HepG2 (cell line): ENCODE data around the gene RAD18. TPM values are rescaled to one million over a fixed set of nuclear protein-coding genes. Genes with fewer than 3 reads are reported as not detected.

Source experiments
- ATAC-seq: fragments of 200-7000 bp; cut with Tn5 transposase; 3 replicates; pipeline ENCODE4 v1.9.1; 2020; ENCODE audit warnings: mild to moderate bottlenecking, moderate library complexity
- BruUV-seq: library from RNA; stranded (reverse); fragments of 400-500 nt; replicated peaks from 2 replicates; lab custom pipeline; 2021; lab: Mats Ljungman, UMichigan
- CTCF ChIA-PET: fragments of 300-600 bp; formaldehyde crosslinking; extraction: SDS; loops from one replicate; lab custom pipeline; 2021; ENCODE audit warnings: low total read pairs, inconsistent platforms, low intra/inter-chr PET ratio; lab: Yijun Ruan, JAX
- POLR2A ChIA-PET: fragments of 350-600 bp; sonication (Branson Sonifier 250); formaldehyde crosslinking; loops from one replicate; lab custom pipeline; 2020; ENCODE audit warnings: antibody characterized with exemption, inconsistent platforms; lab: Yijun Ruan, JAX
- DNase-seq: peaks from one replicate; pipeline ENCODE4 v3.0.0-alpha.2; 2015; ENCODE audit warnings: low spot score
- FAIRE-seq: peaks from 3 replicates; lab custom pipeline; 2011; peaks lifted over from hg19 to GRCh38; lab: Jason Lieb, UNC
- H2AFZ ChIP-seq: one replicate; pipeline ENCODE4 v1.6.1; 2011; ENCODE audit warnings: low read length, inconsistent platforms
- H3K27ac ChIP-seq: fragments of 300-600 bp; 3 replicates; pipeline ENCODE4 v1.8.0; 2011; ENCODE audit warnings: mixed run types, mild to moderate bottlenecking, mixed read lengths, low read length, inconsistent platforms; ENCODE audit not compliant: insufficient read depth; ENCODE audit errors: extremely low read length
- H3K27me3 ChIP-seq, 2 experiments: fragments of 200-600 bp in 1 of 2; 2 replicates in 1 of 2; 3 replicates in 1 of 2; pipeline versions ENCODE4 v1.6.0 to v1.8.0; 2011; ENCODE audit warnings: low read length in 2 of 2, mild to moderate bottlenecking in 2 of 2, moderate library complexity in 2 of 2, inconsistent platforms in 1 of 2; ENCODE audit not compliant: insufficient read depth in 2 of 2, control insufficient read depth in 1 of 2
- H3K36me3 ChIP-seq, 2 experiments: fragments of 200-600 bp in 1 of 2; replicated peaks in 1 of 2; 2 replicates in 1 of 2; 3 replicates in 1 of 2; pipeline versions ENCODE4 v1.5.1 to v1.8.0; 2011; ENCODE audit warnings: low read length in 2 of 2, inconsistent platforms in 1 of 2; ENCODE audit not compliant: insufficient read depth in 2 of 2, control insufficient read depth in 1 of 2
- H3K4me1 ChIP-seq: 2 replicates; pipeline ENCODE4 v1.5.1; 2012; ENCODE audit warnings: low read length, inconsistent platforms; ENCODE audit not compliant: insufficient read depth
- H3K4me2 ChIP-seq: 2 replicates; pipeline ENCODE4 v1.6.0; 2011; ENCODE audit warnings: low read depth, low read length, inconsistent platforms
- H3K4me3 ChIP-seq, 3 experiments: fragments of 200-600 bp in 1 of 3; sonication (generic), shearing (Covaris generic) in 1 of 3; replicated peaks in 1 of 3; 2 replicates each; pipeline ENCODE4 v1.5.1; 2011 to 2016; ENCODE audit warnings: low read length in 3 of 3, inconsistent platforms in 2 of 3, low read depth in 2 of 3, mild to moderate bottlenecking in 2 of 3, control low read depth in 1 of 3, mixed read lengths in 1 of 3; ENCODE audit not compliant: insufficient read depth in 1 of 3
- H3K79me2 ChIP-seq: one replicate; pipeline ENCODE4 v1.6.1; 2011; ENCODE audit warnings: low read length, inconsistent platforms; ENCODE audit not compliant: insufficient read depth
- H3K9ac ChIP-seq: 2 replicates; pipeline ENCODE4 v1.6.0; 2011; ENCODE audit warnings: mild to moderate bottlenecking, low read depth, low read length, inconsistent platforms; ENCODE audit not compliant: insufficient read depth
- H3K9me3 ChIP-seq: 2 replicates; pipeline ENCODE4 v1.5.1; 2012; ENCODE audit warnings: mild to moderate bottlenecking, low read length
- H4K20me1 ChIP-seq: 2 replicates; pipeline ENCODE4 v1.6.0; 2011; ENCODE audit warnings: inconsistent platforms, mild to moderate bottlenecking, low read length, moderate library complexity; ENCODE audit not compliant: insufficient read depth
- GFI1 ChIP-seq: sonication (generic); formaldehyde crosslinking; IDR thresholded peaks from 2 replicates; pipeline ENCODE4 v1.5.0; 2020; ENCODE audit warnings: missing genetic modification reagents, mild to moderate bottlenecking, borderline replicate concordance
- MEF2D ChIP-seq: sonication (generic); formaldehyde crosslinking; IDR thresholded peaks from 2 replicates; pipeline ENCODE4 v1.5.1; 2020; ENCODE audit warnings: mild to moderate bottlenecking, missing genetic modification reagents
- NFATC3 ChIP-seq: sonication (generic); formaldehyde crosslinking; IDR thresholded peaks from 2 replicates; pipeline ENCODE4 v1.5.1; 2020; ENCODE audit warnings: mild to moderate bottlenecking, missing genetic modification reagents
- RBFOX2 ChIP-seq: fragments of 200-400 bp; formaldehyde crosslinking; IDR thresholded peaks from 2 replicates; pipeline ENCODE4 v1.6.1; 2017; ENCODE audit warnings: low read depth, mild to moderate bottlenecking, low read length
- SP2 ChIP-seq: sonication (generic); formaldehyde crosslinking; IDR thresholded peaks from 2 replicates; pipeline ENCODE4 v1.5.1; 2020; ENCODE audit warnings: mild to moderate bottlenecking, missing genetic modification reagents
- TRIM24 ChIP-seq: sonication (generic); formaldehyde crosslinking; IDR thresholded peaks from 2 replicates; pipeline ENCODE4 v1.8.0; 2022; ENCODE audit warnings: mild to moderate bottlenecking, missing genetic modification reagents
- ZKSCAN5 ChIP-seq: sonication (generic); formaldehyde crosslinking; IDR thresholded peaks from 2 replicates; pipeline ENCODE4 v1.5.1; 2020; ENCODE audit warnings: mild to moderate bottlenecking, missing genetic modification reagents
- ZNF10 ChIP-seq: sonication (generic); formaldehyde crosslinking; IDR thresholded peaks from 2 replicates; pipeline ENCODE4 v1.4.0; 2020; ENCODE audit warnings: mild to moderate bottlenecking, low read depth, missing genetic modification reagents, borderline replicate concordance
- ZNF20 ChIP-seq: sonication (generic); formaldehyde crosslinking; IDR thresholded peaks from 2 replicates; pipeline ENCODE4 v1.4.0; 2020; ENCODE audit warnings: mild to moderate bottlenecking, moderate library complexity, missing genetic modification reagents
- ZNF501 ChIP-seq: sonication (generic); formaldehyde crosslinking; IDR thresholded peaks from 2 replicates; pipeline ENCODE4 v1.5.1; 2020; ENCODE audit warnings: mild to moderate bottlenecking, moderate library complexity, missing genetic modification reagents
- ZNF547 ChIP-seq: sonication (generic); formaldehyde crosslinking; IDR thresholded peaks from 2 replicates; pipeline ENCODE4 v1.5.1; 2020; ENCODE audit warnings: mild to moderate bottlenecking, missing genetic modification reagents
- ZNF614 ChIP-seq: IDR thresholded peaks from 2 replicates; pipeline ENCODE4 v1.6.1; 2018; ENCODE audit warnings: missing biosample characterization, missing genetic modification reagents, inconsistent platforms, borderline replicate concordance
- WGBS: methylation state at CpG from one replicate; pipeline ENCODE4 v1.1.6; 2017; ENCODE audit warnings: low lambda C conversion rate; 5-methylcytosine and 5-hydroxymethylcytosine counted together
- in situ Hi-C: cut with HindIII; loops from 2 replicates; pipeline ENCODE4 v1.10.0; 2017; ENCODE audit warnings: low pct_unique_long_range_greater_than_20kb; ENCODE audit not compliant: extremely low pct_ligation_motif_present
- intact Hi-C: fragments of 100-400 bp; cut with micrococcal nuclease; formaldehyde crosslinking; loops from one replicate; pipeline ENCODE4 v1.10.0; 2022; ENCODE audit not compliant: unreplicated experiment
- polyA plus RNA-seq, 8 experiments: library from polyadenylated mRNA; depleted of rRNA in 3 of 8; stranded (reverse) in 7 of 8; unstranded in 1 of 8; fragments of >200 nt; fragmentation: Illumina TruSeq in 4 of 8; extraction: Trizol in 4 of 8; gene quantifications; 2 replicates each; pipeline versions ENCODE4 v1.2.1 to v1.2.3, GENCODE V29; 2011 to 2016; ENCODE audit warnings: low read depth in 4 of 8, missing spikeins in 1 of 8, mixed read lengths in 1 of 8; ENCODE audit not compliant: insufficient read depth in 1 of 8
- total RNA-seq, 5 experiments: library from RNA; depleted of rRNA; stranded (reverse); fragments of >200 nt; fragmentation: Illumina TruSeq; extraction: Trizol; gene quantifications; 2 replicates each; pipeline ENCODE4 v1.2.3, GENCODE V29; 2016; ENCODE audit warnings: low read depth in 1 of 5
- TF ChIP-seq, protein P1 (sequence below): sonication (generic); formaldehyde crosslinking; IDR thresholded peaks from 2 replicates; pipeline ENCODE4 v1.4.0; 2020; ENCODE audit warnings: missing genetic modification reagents
- TF ChIP-seq, protein P2 (sequence below): sonication (generic); formaldehyde crosslinking; IDR thresholded peaks from 2 replicates; pipeline ENCODE4 v1.5.0; 2020; ENCODE audit warnings: mild to moderate bottlenecking, missing genetic modification reagents, moderate library complexity
- TF ChIP-seq, protein P3 (sequence below): sonication (generic); formaldehyde crosslinking; IDR thresholded peaks from 2 replicates; pipeline ENCODE4 v1.4.0; 2020; ENCODE audit warnings: missing genetic modification reagents, borderline replicate concordance

RAD18 gene
- total and polyA plus RNA-seq, 2 of the 13 experiments (the other 11 are each of a cell fraction or from before 2014, with no cell fraction given) = 5.9 to 20.7 TPM

DNA sequence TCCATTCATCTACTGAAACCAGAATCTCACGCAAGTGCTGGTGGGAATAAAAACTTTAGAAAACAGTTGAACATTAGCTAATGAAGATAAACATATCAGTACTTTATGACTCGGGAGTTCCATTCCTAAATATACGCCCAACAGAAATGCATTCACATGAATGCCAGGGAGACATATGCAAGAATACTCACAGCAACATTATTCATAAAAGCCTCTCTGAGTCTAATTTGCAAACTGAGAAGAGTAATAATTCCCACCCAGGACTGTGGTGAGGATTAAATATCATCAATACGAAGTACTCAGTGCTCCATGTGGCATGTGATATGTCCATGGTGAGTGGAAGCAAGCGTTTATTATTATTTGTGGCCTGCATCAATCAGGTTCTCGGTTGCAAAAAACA lies 128.3 kb downstream of the RAD18 start:
- in situ Hi-C loops (no loop called here), intact Hi-C loops (no loop called here)
- H3K27me3 ChIP-seq = no peaks in the 10 kb centered on the region
- H3K27ac ChIP-seq = no peak overlapping the region
- no TSS peak for BruUV-seq
- no peaks in the 10 kb centered on the region for H3K4me1 ChIP-seq
- H3K36me3 ChIP-seq = no peaks in the 10 kb centered on the region
- H2AFZ ChIP-seq = no peak overlapping the region
- DNase-seq (no peak), ATAC-seq (no peak), FAIRE-seq (no peak)
- no peak overlapping the region for H3K4me2 ChIP-seq
- no peaks in the 10 kb centered on the region for H3K9me3 ChIP-seq
- H4K20me1 ChIP-seq = no peaks in the 10 kb centered on the region
- TF ChIP-seq ZNF547 (CRISPR knock-in tag) (no peak), NFATC3 (CRISPR knock-in tag) (no peak), SP2 (CRISPR knock-in tag) (no peak)
- TF ChIP-seq, protein P1, sequence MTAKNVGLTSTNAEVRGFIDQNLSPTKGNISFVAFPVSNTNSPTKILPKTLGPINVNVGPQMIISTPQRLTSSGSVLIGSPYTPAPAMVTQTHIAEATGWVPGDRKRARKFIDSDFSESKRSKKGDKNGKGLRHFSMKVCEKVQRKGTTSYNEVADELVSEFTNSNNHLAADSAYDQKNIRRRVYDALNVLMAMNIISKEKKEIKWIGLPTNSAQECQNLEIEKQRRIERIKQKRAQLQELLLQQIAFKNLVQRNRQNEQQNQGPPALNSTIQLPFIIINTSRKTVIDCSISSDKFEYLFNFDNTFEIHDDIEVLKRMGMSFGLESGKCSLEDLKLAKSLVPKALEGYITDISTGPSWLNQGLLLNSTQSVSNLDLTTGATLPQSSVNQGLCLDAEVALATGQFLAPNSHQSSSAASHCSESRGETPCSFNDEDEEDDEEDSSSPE (CRISPR knock-in tag) = no peak
- no peaks in the 10 kb centered on the region for H3K79me2 ChIP-seq
- H3K9ac ChIP-seq = no peak overlapping the region
- POLR2A ChIA-PET = no interaction called here
- no peak overlapping the region for H3K4me3 ChIP-seq
- WGBS = 89% methylated on average over 6 of the region's 6 CpGs
- CTCF ChIA-PET = no interaction called here

DNA sequence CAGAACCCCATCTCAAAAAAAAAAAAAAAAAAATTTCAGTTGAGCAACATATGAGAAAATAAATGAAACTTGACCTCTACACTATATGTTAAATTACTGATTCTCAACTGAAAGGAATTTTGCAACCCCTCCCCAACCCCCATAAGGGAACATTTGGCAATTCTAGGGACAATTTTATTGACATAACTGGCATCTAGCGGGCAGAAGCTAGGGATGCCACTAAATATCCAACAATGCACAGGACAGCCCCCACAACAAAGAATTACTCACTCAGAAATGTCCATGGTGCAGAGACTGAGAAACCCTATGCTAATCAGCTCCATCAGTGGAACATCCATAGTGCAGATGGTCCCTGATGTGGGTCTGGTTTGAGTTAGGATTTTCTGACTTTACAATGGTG lies 135.6 kb downstream of the RAD18 start:
- intact Hi-C loops = no loop called here
- Histone ChIP-seq H2AFZ (no peak overlapping the region), H4K20me1 (no peaks in the 10 kb centered on the region), H3K27ac (no peak overlapping the region), H3K4me2 (no peak overlapping the region), H3K4me3 (no peak overlapping the region), H3K36me3 (no peaks in the 10 kb centered on the region), H3K9ac (no peak overlapping the region), H3K9me3 (no peaks in the 10 kb centered on the region), H3K79me2 (no peaks in the 10 kb centered on the region), H3K4me1 (0 out of 2 replicates have a peak, but pooled peaks cover 7% of the 10 kb centered on the region), H3K27me3 (no peaks in the 10 kb centered on the region)
- no peak for DNase-seq
- no peak for ATAC-seq
- BruUV-seq = no TSS peak
- ChIA-PET CTCF (no interaction called here), POLR2A (no interaction called here)
- FAIRE-seq = no peak
- WGBS = 100% methylated on average over 1 of the region's 1 CpG
- in situ Hi-C loops = no loop called here
- no peak for TF ChIP-seq MEF2D (CRISPR knock-in tag)
- no peak for TF ChIP-seq GFI1
- TF ChIP-seq ZNF20 = no peak
- TF ChIP-seq, protein P2, sequence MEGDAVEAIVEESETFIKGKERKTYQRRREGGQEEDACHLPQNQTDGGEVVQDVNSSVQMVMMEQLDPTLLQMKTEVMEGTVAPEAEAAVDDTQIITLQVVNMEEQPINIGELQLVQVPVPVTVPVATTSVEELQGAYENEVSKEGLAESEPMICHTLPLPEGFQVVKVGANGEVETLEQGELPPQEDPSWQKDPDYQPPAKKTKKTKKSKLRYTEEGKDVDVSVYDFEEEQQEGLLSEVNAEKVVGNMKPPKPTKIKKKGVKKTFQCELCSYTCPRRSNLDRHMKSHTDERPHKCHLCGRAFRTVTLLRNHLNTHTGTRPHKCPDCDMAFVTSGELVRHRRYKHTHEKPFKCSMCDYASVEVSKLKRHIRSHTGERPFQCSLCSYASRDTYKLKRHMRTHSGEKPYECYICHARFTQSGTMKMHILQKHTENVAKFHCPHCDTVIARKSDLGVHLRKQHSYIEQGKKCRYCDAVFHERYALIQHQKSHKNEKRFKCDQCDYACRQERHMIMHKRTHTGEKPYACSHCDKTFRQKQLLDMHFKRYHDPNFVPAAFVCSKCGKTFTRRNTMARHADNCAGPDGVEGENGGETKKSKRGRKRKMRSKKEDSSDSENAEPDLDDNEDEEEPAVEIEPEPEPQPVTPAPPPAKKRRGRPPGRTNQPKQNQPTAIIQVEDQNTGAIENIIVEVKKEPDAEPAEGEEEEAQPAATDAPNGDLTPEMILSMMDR (CRISPR knock-in tag) = no peak
- no peak for TF ChIP-seq RBFOX2
- TF ChIP-seq ZNF10 = no peak
- no peak for TF ChIP-seq ZNF501
- TF ChIP-seq ZNF614 (CRISPR knock-in tag) = no peak
- no peak for TF ChIP-seq TRIM24 (CRISPR knock-in tag)
- TF ChIP-seq, protein P3, sequence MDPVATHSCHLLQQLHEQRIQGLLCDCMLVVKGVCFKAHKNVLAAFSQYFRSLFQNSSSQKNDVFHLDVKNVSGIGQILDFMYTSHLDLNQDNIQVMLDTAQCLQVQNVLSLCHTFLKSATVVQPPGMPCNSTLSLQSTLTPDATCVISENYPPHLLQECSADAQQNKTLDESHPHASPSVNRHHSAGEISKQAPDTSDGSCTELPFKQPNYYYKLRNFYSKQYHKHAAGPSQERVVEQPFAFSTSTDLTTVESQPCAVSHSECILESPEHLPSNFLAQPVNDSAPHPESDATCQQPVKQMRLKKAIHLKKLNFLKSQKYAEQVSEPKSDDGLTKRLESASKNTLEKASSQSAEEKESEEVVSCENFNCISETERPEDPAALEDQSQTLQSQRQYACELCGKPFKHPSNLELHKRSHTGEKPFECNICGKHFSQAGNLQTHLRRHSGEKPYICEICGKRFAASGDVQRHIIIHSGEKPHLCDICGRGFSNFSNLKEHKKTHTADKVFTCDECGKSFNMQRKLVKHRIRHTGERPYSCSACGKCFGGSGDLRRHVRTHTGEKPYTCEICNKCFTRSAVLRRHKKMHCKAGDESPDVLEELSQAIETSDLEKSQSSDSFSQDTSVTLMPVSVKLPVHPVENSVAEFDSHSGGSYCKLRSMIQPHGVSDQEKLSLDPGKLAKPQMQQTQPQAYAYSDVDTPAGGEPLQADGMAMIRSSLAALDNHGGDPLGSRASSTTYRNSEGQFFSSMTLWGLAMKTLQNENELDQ (CRISPR knock-in tag) = no peak
- TF ChIP-seq ZKSCAN5 (CRISPR knock-in tag) = no peak
